HEK293T (cell line): Measurements from ENCODE around the gene FCGBP.

Experiments used
- L3MBTL2 ChIP-seq: fragments of 450-650 bp; conservative IDR thresholded peaks from 2 replicates; pipeline ENCODE4 v1.6.1; 2016; ENCODE audit warnings: mild to moderate bottlenecking
- TF ChIP-seq, protein P1 (sequence below): fragments of 450-650 bp; IDR thresholded peaks from 2 replicates; pipeline ENCODE4 v1.6.1; 2016

DNA sequence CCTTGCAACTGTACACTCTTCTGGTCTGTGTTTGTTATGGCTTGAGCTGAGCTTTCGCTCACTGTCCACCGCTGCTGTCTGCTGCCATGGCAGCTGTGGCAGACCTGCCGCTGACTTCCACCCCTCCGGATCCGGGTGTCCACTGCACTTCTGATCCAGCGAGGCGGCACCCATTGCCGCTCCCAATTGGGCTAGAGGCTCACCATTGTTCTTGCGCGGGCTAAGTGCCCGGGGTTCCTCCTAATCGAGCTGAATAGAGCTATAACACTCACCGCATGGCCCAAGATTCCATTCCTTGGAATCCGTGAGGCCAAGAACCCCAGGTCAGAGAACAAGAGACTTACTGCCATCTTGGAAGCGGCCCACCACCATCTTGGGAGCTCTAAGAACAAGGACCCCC lies 34.4 kb upstream of the FCGBP start:
- TF ChIP-seq, protein P1, sequence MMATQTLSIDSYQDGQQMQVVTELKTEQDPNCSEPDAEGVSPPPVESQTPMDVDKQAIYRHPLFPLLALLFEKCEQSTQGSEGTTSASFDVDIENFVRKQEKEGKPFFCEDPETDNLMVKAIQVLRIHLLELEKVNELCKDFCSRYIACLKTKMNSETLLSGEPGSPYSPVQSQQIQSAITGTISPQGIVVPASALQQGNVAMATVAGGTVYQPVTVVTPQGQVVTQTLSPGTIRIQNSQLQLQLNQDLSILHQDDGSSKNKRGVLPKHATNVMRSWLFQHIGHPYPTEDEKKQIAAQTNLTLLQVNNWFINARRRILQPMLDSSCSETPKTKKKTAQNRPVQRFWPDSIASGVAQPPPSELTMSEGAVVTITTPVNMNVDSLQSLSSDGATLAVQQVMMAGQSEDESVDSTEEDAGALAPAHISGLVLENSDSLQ: no peak
- no peak for TF ChIP-seq L3MBTL2
